HG03565 (cell line): ENCODE data around the gene CDK12.
"Not testable (repeated sequence)": the region's sequence is repeated elsewhere in the genome, so short reads cannot be mapped to it uniquely, and the experiment has no call there.

Experiments
- ATAC-seq: cut with Tn5 transposase; IDR thresholded peaks from one replicate; pipeline ENCODE4 v1.9.1; 2021; ENCODE audit warnings: mild to moderate bottlenecking, moderate library complexity; ENCODE audit not compliant: unreplicated experiment

CDK12 gene

GRCh38 chr17:39487946-39488345 lies 26.7 kb downstream of the CDK12 start:
- ATAC-seq: no peak

GRCh38 chr17:39496921-39497320 lies 35.6 kb downstream of the CDK12 start:
- not testable (repeated sequence) for ATAC-seq

DNA sequence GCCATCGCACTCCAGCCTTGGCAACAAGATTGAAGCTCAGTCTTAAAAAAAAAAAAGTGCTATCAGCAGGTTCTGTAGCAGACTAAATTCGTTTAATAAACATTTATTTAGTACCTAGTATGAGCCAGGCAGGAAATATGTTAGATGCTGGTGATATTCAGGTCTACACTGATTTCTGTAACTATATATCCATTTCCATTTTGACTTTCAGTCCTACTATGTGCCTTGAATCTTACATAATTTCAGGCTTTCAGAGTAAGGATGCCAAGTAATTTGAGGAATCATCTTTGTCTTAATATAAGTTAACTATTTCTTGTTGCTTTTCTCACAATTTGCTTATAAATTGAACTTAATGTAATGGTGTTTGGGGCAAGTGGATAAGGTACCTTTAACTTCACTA lies 46.2 kb downstream of the CDK12 start:
- ATAC-seq: no peak

DNA sequence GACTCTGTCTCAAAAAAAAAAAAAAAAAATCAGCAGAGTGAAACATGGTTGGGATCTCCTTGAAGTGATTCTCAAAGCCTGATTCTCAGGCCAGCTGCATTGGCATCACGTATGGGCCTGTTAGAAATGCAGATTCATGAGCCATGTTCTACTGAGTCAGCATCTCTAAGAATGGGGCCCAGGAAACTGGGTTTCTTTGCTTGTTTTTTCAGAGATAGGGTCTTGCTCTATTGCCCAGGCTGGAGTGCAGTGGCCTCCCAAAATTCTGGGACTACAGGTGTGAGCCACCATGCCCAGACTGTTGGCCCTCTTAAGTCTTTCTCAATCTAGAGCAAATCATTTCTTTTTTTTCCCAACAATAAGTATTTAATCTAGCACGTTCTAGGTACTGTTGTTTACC lies 47.7 kb downstream of the CDK12 start:
- ATAC-seq: no peak

DNA sequence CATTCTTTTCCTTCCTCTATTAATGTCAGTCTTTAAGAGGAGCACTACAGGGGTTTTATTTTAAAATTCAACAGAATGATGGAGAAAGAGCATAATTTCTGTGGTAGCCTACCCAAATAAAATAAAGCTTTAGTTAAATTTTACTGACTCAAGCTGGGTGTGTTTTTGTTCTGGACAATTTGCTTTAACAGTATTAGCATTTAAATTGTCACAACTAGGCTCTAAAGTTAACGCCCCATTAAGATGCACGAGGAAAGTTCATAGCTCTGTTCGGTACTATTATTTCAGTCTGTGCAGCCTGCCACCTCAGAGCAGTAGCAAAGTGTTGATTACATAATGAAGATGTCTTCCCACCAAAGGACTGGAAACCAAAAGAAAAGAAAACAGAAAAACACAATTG lies 52.0 kb downstream of the CDK12 start:
- no peak for ATAC-seq

GRCh38 chr17:39513915-39514314 lies 52.6 kb downstream of the CDK12 start:
- ATAC-seq: no peak

- no peak for ATAC-seq
Observed at GRCh38 chr17:39517224-39517623, 55.9 kb downstream of the CDK12 start.

DNA sequence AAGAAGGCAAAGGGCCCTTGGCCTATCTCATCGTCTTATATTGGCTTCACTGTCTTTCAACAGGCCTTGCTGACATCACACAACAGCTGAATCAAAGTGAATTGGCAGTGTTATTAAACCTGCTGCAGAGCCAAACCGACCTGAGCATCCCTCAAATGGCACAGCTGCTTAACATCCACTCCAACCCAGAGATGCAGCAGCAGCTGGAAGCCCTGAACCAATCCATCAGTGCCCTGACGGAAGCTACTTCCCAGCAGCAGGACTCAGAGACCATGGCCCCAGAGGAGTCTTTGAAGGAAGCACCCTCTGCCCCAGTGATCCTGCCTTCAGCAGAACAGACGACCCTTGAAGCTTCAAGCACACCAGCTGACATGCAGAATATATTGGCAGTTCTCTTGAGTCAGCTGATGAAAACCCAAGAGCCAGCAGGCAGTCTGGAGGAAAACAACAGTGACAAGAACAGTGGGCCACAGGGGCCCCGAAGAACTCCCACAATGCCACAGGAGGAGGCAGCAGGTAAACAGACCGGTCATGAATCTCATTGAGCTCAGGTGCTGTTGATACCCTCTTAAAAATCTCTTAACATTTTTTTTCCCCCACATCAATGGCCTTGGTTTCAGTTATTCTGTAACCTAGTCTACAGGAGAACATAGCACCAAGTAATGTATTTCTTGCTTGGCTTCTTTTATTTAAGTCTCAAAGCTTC lies 64.7 kb downstream of the CDK12 start:
- ATAC-seq: no peak

- no peak for ATAC-seq
Observed at GRCh38 chr17:39527220-39527813, 66.0 kb downstream of the CDK12 start.

- no peak for ATAC-seq
Observed at GRCh38 chr17:39529455-39529854, 68.2 kb downstream of the CDK12 start.

DNA sequence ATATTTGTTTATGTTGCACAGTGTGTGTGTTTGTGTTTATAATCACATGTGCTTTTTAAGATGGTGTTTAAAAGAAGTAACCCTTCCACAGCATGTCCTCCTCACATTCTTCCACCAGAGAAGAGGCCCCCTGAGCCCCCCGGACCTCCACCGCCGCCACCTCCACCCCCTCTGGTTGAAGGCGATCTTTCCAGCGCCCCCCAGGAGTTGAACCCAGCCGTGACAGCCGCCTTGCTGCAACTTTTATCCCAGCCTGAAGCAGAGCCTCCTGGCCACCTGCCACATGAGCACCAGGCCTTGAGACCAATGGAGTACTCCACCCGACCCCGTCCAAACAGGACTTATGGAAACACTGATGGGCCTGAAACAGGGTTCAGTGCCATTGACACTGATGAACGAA lies 69.2 kb downstream of the CDK12 start:
- no peak for ATAC-seq

- no peak for ATAC-seq
Observed at GRCh38 chr17:39531252-39531651, 70.0 kb downstream of the CDK12 start.

DNA sequence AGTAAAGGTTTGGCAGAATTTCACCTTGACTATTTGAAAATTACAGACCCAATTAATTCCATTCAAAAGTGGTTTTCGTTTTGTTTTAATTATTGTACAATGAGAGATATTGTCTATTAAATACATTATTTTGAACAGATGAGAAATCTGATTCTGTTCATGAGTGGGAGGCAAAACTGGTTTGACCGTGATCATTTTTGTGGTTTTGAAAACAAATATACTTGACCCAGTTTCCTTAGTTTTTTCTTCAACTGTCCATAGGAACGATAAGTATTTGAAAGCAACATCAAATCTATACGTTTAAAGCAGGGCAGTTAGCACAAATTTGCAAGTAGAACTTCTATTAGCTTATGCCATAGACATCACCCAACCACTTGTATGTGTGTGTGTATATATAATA lies 72.6 kb downstream of the CDK12 start:
- no peak for ATAC-seq

DNA sequence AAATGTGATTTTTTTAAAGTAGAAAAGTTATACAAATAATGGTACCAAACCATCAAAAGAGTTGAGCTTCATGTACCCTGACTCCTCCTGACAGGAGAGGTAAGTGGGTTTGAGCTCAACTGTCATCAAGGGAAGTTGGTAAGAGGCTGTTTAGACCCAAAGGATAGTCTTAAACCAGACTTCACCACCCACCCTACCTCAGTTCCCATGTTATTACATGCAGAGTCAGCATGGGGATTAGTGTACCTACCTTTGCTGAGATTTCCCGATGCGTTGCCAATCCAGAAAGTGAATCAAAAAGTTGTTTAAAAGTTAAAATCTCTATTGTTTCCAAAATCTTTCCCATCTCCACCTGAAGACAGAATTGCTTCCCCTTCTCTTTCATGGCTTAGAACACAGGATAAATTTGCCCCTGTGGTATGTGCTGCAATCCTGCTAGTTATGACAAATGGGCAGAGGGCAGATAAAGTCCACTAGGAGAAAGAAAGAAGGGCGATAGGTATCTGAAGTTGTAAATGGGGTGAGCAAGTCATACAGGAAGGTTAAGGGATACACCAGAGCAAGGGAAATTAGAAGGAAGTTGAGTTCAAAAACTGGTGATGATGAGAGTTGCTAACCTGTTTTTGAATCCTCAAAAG lies 73.6 kb downstream of the CDK12 start:
- no peak for ATAC-seq

- ATAC-seq: no peak
Observed at GRCh38 chr17:39536468-39536867, 75.2 kb downstream of the CDK12 start.

- not testable (repeated sequence) for ATAC-seq
Observed at GRCh38 chr17:39537364-39537763, 76.1 kb downstream of the CDK12 start.

DNA sequence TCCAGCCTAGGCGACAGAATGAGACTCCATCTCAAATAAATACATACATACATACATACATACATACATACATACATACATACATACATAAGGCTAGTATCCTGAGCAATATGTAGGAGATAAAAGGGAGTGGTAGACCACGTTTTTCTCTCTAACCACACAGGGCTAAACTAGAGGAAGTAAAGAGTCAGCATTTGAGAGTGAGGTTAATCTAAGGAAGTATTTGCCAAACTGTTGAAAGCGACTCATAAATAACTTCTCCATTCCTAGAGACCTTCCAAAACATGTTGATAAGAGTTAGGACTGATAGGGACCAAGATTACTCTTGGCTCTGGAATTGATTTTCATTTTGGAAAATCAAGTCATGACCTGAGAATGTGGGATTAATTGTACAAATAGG lies 77.6 kb downstream of the CDK12 start:
- no peak for ATAC-seq

- no peak for ATAC-seq
Observed at GRCh38 chr17:39540611-39541010, 79.3 kb downstream of the CDK12 start.

GRCh38 chr17:39541652-39542051 lies 80.4 kb downstream of the CDK12 start:
- no peak for ATAC-seq

DNA sequence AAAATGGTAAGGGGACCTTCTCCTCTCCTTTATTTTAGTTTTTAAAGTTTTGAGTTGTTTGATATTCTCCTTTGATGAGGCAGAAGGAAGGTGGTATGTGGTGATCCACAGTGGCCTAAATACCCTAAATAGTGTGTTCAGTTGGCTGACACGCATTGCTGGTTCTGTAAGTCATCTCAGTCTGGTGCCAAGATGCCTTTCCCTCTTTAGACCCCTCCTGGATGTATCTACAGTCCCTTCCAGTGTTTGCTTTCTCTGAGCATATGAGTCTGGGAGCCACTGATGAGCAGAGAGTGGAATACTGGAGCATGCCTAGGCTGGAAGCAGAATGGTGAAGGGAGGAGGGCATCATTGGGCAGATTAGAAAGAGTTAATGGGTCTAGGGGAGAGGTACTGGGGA lies 81.9 kb downstream of the CDK12 start:
- no peak for ATAC-seq

DNA sequence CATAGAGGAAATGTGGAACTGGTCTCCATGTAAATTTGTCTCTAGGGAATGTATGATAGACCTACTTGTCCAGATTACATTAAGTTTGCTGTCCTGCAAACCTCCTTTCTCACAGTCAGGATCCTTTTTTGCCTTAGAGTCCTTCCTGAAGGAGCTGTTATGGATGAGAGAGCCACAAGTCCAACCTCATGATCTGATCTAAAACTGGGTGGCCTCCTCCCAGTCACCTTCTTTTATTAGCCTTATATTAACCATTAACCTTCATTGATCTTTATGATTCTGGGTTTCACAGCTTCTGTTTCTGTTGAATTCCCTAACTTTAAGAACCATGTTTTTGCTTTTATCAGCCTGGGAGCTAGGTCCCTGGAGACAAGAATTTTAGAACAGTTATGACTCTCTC lies 82.4 kb downstream of the CDK12 start:
- no peak for ATAC-seq

- ATAC-seq: not testable (repeated sequence)
Observed at GRCh38 chr17:39544361-39544760, 83.1 kb downstream of the CDK12 start.
